ENCODE data around the gene ARVCF.

ARVCF gene

GRCh38 chr22:19951346-19951745 lies 65.3 kb downstream of the ARVCF start:
- Histone ChIP-seq H3K9me3 (ENCODE audit: severe bottlenecking) (no peaks in the 10 kb centered on the region), H3K36me3 (ENCODE audit: low read depth) (peaks cover 32% of the 10 kb centered on the region), H3K4me3 (ENCODE audit: severe bottlenecking) (no peak overlapping the region), H3K27me3 (ENCODE audit: insufficient read depth, poor library complexity, severe bottlenecking) (no peaks in the 10 kb centered on the region), H3K27ac (ENCODE audit: poor library complexity, severe bottlenecking) (no peak overlapping the region), H3K4me1 (ENCODE audit: insufficient read depth, poor library complexity, severe bottlenecking) (peaks cover 11% of the 10 kb centered on the region)
- ATAC-seq (ENCODE audit: low read depth) = no peak
- DNase-seq (ENCODE audit: low spot score) = no peak
- no peak for TF ChIP-seq CTCF (IDR thresholded peaks at IDR 0.05; ENCODE audit: poor library complexity, severe bottlenecking)

- no peak for ATAC-seq (ENCODE audit: low read depth)
These were observed 68.4 kb downstream of the ARVCF start for GRCh38 chr22:19948057-19948760.

GRCh38 chr22:19943082-19944026 lies 73.3 kb downstream of the ARVCF start:
- ATAC-seq (ENCODE audit: low read depth) = peak; percentile 57
- no peaks in the 10 kb centered on the region for H3K9me3 ChIP-seq (ENCODE audit: severe bottlenecking)
- TF ChIP-seq CTCF (IDR thresholded peaks at IDR 0.05; ENCODE audit: poor library complexity, severe bottlenecking) = no peak
- no peak for DNase-seq (ENCODE audit: low spot score)
- H3K27ac ChIP-seq (ENCODE audit: poor library complexity, severe bottlenecking) = peak overlapping the region; percentile 94
- peaks cover 14% of the 10 kb centered on the region for H3K4me1 ChIP-seq (ENCODE audit: insufficient read depth, poor library complexity, severe bottlenecking)
- H3K27me3 ChIP-seq (ENCODE audit: insufficient read depth, poor library complexity, severe bottlenecking) = no peaks in the 10 kb centered on the region
- peak overlapping the region; percentile 71 for H3K4me3 ChIP-seq (ENCODE audit: severe bottlenecking)
- H3K36me3 ChIP-seq (ENCODE audit: low read depth) = peaks cover 26% of the 10 kb centered on the region

More at GRCh38 chr22:19948057-19948760, 68.4 kb downstream of the ARVCF start:
- Histone ChIP-seq H3K27ac (ENCODE audit: poor library complexity, severe bottlenecking) (peak overlapping the region; percentile 32), H3K36me3 (ENCODE audit: low read depth) (peaks cover 48% of the 10 kb centered on the region), H3K4me1 (ENCODE audit: insufficient read depth, poor library complexity, severe bottlenecking) (peaks cover 17% of the 10 kb centered on the region), H3K9me3 (ENCODE audit: severe bottlenecking) (no peaks in the 10 kb centered on the region), H3K4me3 (ENCODE audit: severe bottlenecking) (no peak overlapping the region), H3K27me3 (ENCODE audit: insufficient read depth, poor library complexity, severe bottlenecking) (no peaks in the 10 kb centered on the region)
- DNase-seq (ENCODE audit: low spot score) = peak; percentile 14
- TF ChIP-seq CTCF (IDR thresholded peaks at IDR 0.05; ENCODE audit: poor library complexity, severe bottlenecking) = peak; percentile 56

- DNase-seq (ENCODE audit: low spot score) = no peak
- TF ChIP-seq CTCF (IDR thresholded peaks at IDR 0.05; ENCODE audit: poor library complexity, severe bottlenecking) = no peak
- H3K27me3 ChIP-seq (ENCODE audit: insufficient read depth, poor library complexity, severe bottlenecking) = no peaks in the 10 kb centered on the region
- peak overlapping the region; percentile 94 for H3K27ac ChIP-seq (ENCODE audit: poor library complexity, severe bottlenecking)
- peak; percentile 51 for ATAC-seq (ENCODE audit: low read depth)
- no peaks in the 10 kb centered on the region for H3K9me3 ChIP-seq (ENCODE audit: severe bottlenecking)
- peak overlapping the region; percentile 71 for H3K4me3 ChIP-seq (ENCODE audit: severe bottlenecking)
- H3K36me3 ChIP-seq (ENCODE audit: low read depth) = peaks cover 23% of the 10 kb centered on the region
- peaks cover 14% of the 10 kb centered on the region for H3K4me1 ChIP-seq (ENCODE audit: insufficient read depth, poor library complexity, severe bottlenecking)
These were observed 74.2 kb downstream of the ARVCF start for GRCh38 chr22:19942157-19943081.

Measured in RWPE2 (cell line).